Fibroblast of the conjunctiva (primary cell): ENCODE measurements around the gene WDR18.

Source experiments
- DNase-seq: peaks from one replicate; pipeline ENCODE4 v3.0.0-alpha.2; 2010; ENCODE audit warnings: low read depth

The WDR18 gene

GRCh38 chr19:1008268-1009040 is 24.3 kb downstream of the WDR18 start:
- no peak for DNase-seq

DNA sequence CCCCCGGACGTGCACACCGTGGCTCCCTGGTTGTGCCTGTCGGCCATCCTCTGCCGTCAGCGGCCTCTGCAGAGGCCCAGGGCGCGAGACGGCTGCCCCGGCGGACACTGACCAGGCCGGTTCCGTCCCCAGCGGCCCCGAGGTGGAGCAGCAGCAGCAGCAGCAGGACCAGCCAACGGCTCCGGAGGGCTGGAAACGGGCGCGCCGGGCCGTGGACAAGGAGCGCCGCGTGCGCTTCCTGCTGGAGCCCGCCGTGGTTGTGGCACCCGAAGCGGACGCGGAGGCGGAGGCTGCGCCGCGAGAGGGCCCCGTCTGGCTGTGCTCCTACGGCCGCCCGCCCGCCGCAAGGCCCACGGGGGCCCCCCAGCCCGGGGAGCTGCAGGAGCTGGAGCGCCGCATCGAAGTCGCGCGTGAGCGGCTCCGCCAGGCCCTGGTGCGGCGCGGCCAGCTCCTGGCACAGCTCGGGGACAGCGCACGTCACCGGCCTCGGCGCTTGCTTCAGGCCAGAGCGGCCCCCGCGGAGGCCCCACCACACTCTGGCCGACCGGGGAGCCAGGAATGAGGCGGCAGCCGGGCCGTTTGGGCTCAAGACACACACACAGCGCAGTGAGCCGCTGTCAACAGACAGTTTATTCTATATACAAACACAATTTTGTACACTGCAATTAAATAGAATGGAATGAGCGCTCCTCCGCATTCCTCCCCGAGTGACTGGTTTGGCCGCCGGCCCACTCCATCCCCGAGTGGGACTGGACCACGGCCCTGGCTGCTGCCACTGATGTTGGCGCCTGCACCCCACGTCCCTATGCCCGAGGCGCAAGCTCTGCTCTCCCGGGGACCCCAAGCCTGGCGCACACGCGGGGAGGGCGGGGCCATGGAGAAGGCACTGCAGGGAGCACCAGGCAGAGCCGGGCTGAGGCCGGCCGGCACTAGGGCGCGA is 25.2 kb downstream of the WDR18 start:
- DNase-seq = no peak

DNA sequence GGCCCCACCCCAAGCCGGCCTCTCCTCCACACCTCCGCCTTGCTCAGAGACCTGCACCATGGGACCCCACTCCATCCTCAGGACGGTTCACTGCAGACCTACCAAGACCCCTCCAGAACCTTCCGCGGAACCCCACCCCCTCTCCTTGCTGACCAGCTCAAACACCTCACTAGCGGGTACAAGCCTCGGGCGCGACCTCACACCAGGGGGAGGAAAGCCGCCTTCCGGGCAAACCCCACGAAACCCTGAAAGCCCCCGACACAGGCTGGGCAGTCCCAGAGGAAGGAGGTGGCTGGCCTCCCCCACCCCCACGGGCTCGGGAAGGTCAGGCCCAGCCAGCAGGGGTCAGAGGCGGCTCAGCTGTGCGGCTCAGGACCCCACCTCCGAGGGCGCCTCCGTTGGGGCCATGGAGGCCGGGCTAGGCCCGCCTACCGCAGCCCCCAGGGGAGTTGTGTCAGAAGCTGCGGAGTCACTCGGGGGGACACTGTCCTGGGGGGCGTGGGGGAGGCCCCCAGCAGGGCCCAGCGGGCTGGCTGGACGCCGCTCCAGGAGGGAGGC is 25.9 kb downstream of the WDR18 start:
- DNase-seq = no peak

- DNase-seq = no peak
Observed at GRCh38 chr19:1010586-1011510, 26.7 kb downstream of the WDR18 start.

- no peak for DNase-seq
Observed at GRCh38 chr19:1011831-1012333, 27.7 kb downstream of the WDR18 start.

GRCh38 chr19:1012334-1012733 is 28.2 kb downstream of the WDR18 start:
- DNase-seq = no peak

- no peak for DNase-seq
Observed at GRCh38 chr19:1013218-1013617, 29.1 kb downstream of the WDR18 start.

DNA sequence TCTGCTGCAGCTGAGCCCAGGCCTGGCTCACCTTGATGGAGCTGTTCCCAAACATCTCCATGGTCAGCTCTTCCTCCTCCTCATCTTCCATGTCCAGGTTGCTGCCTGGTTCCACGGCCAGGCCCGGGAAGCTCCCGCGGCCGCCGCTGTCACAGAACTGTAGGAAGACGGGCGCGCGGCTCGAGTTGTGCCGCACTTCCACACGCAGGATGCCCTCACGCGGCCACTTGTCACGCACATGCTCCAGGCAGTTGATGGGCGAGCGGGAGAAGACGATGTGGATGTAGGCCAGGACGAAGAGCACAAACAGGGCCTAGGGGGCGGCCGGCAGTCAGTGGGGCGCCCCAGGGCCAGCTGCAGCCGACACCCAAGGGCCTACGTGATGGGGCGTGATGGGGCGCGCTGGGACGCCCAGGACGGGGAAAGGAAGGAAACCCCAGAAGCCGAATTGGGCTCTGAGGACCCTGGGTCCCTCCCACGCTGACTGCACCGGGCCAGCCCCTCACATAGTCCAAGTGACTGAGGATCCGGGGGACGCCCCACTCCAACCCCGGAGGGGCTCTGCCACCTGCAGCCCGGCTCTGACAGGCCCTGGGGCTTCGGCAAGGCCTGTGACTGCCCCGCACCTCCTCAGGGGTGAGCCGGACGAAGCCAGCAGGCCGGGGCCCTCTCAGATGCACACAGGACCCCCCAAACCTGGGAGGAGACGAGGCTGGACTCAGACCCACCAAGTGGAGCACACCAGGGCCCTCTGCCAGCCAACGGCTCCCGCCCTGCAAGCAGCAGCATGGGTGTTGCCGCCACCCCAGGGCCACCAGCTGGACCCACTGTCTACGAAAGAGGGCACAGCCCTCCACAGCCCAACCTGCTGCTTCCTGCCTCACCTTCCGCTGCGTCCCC is 30.3 kb downstream of the WDR18 start:
- DNase-seq = no peak

- DNase-seq = no peak
Observed at GRCh38 chr19:1015061-1015781, 31.1 kb downstream of the WDR18 start.

GRCh38 chr19:1015782-1016646 is 31.9 kb downstream of the WDR18 start:
- DNase-seq = no peak

DNA sequence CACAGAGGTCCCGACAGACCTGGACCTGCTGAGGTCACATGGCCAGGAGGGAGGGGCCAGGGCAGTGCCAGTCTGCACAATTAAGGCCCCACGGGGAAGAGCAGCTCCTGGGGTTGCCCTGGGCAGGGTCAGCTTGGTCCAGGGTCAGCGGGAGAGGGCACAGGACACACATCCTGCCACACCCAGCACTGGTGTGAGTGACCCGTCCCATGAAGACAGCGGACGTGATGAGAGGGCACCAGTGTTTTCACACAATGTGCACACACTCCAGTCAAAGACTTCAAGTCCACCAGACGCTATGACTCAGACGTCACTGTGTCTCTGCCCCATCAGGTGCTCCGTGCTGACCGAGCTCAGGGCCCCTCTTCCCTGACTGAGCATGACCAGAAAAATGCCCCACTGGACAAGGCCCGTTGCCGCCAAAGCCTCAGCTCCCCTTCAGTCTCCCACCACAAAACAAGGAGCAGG is 32.5 kb downstream of the WDR18 start:
- DNase-seq = no peak

DNA sequence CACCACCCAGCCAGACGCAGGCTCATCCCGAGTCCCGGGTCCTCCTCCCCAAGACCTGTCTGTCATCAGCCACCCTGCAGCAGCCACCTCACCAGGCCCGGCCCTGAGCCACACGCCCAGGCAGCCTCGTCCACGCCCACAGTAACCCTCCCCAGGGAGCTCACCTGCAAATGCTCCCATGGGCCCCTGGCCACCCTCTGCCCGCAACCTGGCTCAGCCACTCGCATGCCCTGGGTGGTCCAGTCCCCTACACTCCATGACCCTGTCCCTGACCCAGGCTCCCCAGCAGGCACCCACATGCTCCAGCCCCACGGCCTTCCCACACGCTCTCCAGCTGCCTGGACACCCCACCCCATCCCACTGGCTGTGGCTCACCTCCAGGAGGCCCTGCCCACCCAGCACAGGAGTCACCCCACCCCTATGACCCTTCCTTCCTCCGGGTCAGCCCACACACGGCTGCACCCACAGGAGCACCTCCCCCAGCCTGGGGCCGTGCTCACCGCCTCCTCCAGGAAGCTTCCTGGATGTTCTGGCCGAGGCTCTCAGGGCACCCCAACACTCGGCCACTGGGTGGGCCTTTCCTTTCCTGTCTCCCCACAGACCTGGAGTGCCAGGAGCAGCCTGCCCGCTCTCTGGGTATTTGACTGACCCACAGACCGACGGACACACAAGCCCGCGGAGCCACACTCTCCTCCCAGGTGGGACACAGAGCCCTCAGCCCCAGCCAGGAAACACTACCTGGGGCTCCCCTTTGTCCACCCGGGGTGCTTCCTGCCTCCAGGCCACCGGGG is 33.2 kb downstream of the WDR18 start:
- no peak for DNase-seq

DNA sequence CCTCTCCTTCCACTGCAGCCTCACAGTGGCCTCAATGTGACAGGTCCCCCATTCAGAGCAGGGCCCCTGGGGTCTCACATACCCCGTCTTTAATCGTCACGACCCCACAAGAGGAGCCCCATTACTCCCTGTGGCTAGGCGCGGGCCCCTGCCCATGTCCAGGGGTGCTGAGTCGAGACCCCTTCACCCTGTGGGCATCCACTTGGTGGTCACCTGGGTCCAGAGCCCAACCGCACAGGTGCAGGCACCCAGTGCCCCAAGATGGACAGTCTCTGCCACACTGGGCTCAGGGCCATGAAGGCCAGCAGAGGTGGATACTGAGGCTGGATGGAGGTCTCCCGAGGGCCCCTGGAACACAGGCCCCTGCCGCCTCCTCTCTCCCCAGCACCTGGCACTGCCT is 33.8 kb downstream of the WDR18 start:
- DNase-seq = no peak

GRCh38 chr19:1018393-1018792 is 34.2 kb downstream of the WDR18 start:
- DNase-seq = no peak

DNA sequence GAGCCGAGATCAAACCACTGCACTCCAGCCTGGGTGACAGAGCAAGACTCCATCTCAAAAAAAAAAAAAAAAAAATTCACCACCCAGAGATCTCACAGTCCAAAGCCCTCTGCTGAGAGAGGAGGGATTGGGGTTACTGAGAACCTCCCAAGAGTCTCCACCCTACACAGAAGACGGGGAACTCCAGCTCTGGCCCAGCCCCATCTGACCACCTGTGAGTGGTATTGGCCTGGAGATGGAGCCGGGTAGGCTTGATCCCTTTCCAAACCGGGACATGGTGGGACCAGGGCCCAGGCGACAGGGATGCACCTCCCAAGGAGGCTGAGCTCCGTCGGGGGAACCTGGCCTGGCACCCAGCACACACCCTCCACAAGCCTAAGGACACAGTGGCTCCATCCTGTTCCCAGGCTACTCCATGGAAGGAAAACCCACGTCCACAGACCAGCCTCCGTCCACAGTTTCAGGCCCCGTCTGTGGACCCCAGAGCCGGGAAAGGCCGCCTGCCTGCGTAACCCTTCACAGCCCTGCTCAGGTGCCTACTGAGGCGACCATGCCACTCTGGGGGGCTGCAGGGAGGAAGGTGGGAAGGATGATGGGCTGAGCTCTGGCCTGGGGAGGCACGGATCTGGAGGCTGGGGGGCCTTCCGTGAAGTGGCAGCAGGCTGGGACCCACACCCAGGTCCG is 34.9 kb downstream of the WDR18 start:
- DNase-seq = no peak

- no peak for DNase-seq
Observed at GRCh38 chr19:1019616-1019961, 35.4 kb downstream of the WDR18 start.
